OCI-LY7 (cell line): ENCODE results near the gene ZMIZ1.

Experiments used
- CTCF ChIP-seq: fragments of 200-600 bp; sonication (generic); conservative IDR thresholded peaks from 2 replicates; pipeline ENCODE4 v1.5.1; 2014; ENCODE audit warnings: mild to moderate bottlenecking, antibody characterized with exemption, low read length, moderate library complexity, mixed read lengths
- EZH2phosphoT487 ChIP-seq: fragments of 200-600 bp; sonication (generic); IDR thresholded peaks from 2 replicates; pipeline ENCODE4 v1.6.1; 2018; ENCODE audit warnings: low read depth, borderline replicate concordance, mild to moderate bottlenecking, mixed run types, antibody characterized with exemption, low read length, moderate library complexity, mixed read lengths

DNA sequence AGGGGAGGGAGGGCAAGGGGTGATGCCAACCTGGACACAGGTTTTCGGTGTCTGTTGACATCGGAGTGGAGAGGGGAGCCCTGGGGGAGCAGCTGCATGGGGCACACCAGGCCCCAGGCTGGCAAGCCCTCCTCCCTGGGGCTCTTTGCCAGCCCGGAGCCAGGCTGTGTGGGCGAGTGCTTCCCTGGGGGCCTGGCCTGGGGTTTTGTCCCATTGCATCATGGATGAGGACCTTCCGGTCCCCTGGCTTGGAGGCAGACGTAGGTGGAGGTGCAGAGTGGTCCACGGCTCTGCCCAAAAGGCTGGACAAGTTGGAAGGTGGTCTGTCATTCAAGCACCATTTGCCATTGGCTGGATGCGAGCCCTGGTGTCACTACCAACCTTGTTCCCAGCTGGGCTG, 34.8 kb downstream of the ZMIZ1 start:
- TF ChIP-seq CTCF, result no peak
- TF ChIP-seq EZH2phosphoT487, result no peak
